HG02870 (cell line): Measurements from ENCODE around the gene SEPTIN6.

Experiments
- ATAC-seq: cut with Tn5 transposase; IDR thresholded peaks from one replicate; pipeline ENCODE4 v1.9.1; 2021; ENCODE audit warnings: mild to moderate bottlenecking, moderate library complexity; ENCODE audit not compliant: unreplicated experiment

Gene SEPTIN6

GRCh38 chrX:119693040-119693995 is at the start of gene SEPTIN6:
Gene SEPTIN6 (minus strand): TSS chrX:119693168. CDS start chrX:119693105, 63 bp downstream.
- ATAC-seq: peak; percentile 63

DNA sequence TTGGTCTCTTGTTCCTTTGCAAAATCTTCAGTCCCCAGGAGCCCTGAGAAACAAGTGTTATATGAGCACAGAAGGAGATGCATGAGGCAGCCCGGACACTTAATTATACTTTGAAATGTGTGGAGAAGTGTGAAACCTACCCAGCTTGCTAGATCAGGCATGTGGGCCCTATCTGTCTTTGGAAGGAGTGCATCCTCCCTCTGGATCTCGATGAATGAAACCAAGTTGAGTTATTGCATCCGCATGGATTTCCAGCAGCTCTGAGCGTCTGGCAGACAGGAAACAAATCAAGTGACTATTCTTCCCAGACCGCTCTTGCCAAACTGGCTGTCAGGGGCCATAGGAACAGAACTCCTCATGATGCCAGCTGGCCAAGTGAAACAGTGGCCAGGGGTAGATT is 45.8 kb upstream of the SEPTIN6 start:
- ATAC-seq: no peak

DNA sequence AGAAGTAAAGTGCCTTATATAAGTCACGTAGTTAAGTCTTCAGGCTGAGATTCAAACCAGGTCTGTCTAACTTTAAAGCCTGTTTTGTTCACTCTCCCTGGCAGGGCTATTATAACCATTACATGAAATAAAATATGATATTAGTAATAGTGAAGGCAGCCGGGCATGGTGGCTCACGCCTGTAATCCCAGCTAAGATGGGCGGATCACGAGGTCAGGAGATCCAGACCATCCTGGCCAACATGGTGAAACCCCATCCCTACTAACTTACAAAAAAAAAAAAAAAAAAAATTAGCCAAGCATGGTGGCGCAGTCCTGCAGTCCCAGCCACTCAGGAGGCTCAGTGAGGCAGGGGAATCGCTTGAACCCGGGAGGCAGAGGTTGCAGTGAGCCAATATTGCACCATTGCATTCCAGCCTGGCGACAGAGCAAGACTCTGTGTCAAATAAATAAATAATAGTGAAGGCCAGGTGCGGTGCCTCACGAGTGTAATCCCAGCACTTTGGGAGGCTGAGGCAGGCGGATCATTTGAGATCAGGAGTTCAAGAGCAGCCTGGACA is 43.3 kb upstream of the SEPTIN6 start:
- no peak for ATAC-seq

DNA sequence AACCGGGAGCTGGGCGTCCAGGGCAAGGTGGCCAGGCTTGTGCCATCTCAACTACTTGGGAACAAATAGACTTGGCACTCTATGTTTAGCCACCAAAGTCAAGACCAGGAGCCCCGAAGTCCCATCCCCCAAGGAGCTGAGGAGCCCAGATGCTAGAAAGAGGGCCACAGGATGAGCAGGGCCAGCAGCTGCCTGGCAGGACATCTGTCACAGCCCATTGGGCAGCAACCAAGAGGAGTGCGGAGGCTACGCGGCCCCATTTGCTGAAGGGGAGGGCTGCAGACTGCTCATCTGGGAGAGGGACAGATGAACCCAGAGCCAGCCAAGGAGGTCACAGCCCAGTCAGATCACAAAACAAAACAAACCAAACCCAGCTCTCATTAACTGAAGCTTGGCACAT is 42.5 kb upstream of the SEPTIN6 start:
- no peak for ATAC-seq

- no peak for ATAC-seq
Measured at GRCh38 chrX:119734897-119735339, 42.0 kb upstream of the SEPTIN6 start.

- no peak for ATAC-seq
Measured at GRCh38 chrX:119729408-119730201, 36.6 kb upstream of the SEPTIN6 start.

GRCh38 chrX:119728487-119728886 is 35.5 kb upstream of the SEPTIN6 start:
- no peak for ATAC-seq

DNA sequence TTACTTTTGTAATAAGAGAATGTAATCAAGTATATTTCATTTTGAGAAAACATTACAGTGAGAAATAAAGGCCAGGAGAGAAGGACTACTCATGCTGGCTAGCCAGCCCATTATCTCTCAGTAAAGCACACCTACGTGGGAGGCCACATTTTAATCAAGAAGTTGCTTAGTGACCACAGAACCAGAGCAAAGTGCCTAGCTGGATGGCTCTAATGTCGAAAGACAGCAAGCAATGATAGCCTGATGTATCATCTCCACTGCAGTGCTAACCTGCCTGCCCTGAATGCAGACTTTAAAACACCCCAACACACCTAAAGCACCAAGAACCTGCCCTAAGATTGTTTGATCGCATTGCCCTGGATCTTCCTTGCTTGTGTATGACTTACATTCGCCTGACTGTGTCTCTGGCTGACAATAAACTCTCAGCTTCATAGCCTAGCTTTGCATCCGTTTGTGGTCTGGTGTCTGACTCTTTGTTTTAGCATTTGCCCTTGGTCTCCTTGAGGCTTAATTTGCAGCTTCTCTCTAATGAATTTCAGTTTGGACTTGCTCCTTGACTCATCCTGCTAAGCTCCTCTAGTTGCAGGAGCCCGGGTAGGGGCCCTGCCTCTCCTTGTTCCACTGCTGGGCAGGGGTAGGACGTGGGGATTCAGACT is 34.1 kb upstream of the SEPTIN6 start:
- ATAC-seq: no peak

GRCh38 chrX:119721926-119722325 is 29.0 kb upstream of the SEPTIN6 start:
- no peak for ATAC-seq

DNA sequence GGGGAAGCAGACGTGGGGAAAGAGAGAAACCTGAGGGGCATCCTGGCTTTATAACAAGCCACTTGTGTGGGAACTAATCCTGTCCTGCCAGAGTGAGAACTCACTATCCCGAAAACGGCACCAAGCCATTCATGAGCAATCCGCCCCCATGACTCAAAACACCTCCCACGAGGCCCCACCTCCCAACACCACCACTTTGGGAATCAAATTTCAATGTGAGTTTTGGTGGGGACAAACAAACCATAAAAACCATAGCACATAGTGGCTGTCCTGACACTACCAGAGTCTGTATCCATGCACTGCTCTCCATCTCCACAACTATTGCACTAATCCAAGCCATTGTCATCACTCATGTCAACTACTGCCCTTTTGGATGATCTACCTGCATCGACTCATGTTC is 28.5 kb upstream of the SEPTIN6 start:
- ATAC-seq: no peak

DNA sequence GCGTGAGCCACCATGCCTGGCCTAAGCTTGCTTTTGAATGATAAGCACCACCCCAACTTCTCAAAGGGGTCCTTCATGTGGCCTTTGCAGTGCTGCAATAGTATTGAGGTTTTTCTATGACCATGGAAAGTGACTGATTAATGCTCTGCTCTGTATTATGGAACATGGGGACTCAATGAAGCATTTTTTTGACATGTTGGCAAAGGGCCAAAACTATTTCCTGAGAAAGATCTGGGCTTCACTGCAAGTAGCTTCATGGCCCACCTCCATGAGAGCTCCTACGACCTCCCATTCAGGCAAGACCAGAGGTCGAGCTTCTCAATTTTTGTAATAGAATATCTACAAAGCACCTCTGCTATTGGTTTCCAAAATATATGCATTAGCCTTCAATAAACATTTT is 16.7 kb upstream of the SEPTIN6 start:
- no peak for ATAC-seq

GRCh38 chrX:119708936-119709335 is 16.0 kb upstream of the SEPTIN6 start:
- no peak for ATAC-seq

DNA sequence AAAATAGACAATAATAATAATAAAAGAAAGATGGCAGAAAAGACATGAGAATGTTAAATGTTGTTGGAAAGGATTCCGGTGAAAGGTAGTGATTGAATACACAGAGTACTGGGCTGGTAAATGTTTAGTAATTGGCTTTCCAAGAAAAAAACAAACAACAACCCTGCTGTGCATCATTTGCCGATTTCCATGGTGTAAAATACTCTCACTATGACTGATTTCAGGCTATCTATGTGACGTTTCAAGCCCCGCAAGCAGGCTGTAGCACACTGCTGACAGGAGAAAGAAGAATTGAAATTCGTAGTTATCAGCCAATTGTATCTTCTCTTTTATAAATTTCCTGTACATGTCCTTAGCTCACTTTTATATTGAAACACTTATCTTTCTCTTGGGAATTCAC is 13.6 kb upstream of the SEPTIN6 start:
- peak; percentile 85 for ATAC-seq

DNA sequence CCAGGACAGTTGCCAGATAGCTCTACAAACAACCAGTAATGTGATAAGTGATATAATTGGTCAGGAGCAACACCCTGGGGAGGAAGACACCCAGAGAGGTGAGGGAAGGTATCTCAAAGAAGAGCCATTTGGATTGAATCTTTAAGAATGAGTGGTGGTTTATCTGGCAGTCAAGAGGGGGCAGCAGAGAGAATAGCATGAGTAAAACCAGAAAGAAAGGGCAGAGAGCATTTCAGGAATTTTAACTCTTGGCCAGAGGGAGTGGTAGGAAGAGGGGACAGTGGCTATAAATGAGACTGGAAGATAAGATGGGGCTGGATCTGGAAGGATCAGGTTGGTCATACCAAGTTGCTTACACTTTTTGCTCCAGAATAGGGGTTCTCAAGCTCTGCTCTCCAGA is 5.9 kb upstream of the SEPTIN6 start:
- ATAC-seq: no peak

- no peak for ATAC-seq
Measured at GRCh38 chrX:119696251-119696890, 3.4 kb upstream of the SEPTIN6 start.

DNA sequence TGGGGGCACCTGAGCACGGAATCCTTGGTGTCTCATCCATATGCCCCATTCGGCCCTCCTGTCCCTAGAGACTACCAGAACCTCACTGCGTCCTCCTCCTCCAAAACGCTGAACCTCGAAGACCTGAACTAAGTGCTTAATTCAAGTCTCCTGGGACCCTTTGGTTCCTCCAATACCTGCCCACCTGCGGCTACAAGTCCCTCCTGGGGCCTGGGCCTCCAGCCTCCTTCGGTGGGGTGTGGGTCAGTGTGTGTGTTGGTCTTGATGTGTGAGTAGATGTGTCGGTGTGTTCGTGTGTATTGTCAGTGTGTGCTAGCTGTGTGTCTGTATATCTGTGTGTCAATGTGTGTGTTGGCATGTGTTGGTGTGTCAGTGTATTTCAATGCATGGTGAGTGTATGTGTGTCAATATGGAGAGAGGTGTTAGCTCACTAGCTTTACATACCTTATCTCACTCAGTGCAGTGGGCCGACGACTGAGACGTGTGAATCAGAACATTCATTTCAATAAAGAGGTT is 2.6 kb upstream of the SEPTIN6 start:
- no peak for ATAC-seq

- no peak for ATAC-seq
Measured at GRCh38 chrX:119694601-119695534, 1.9 kb upstream of the SEPTIN6 start.

DNA sequence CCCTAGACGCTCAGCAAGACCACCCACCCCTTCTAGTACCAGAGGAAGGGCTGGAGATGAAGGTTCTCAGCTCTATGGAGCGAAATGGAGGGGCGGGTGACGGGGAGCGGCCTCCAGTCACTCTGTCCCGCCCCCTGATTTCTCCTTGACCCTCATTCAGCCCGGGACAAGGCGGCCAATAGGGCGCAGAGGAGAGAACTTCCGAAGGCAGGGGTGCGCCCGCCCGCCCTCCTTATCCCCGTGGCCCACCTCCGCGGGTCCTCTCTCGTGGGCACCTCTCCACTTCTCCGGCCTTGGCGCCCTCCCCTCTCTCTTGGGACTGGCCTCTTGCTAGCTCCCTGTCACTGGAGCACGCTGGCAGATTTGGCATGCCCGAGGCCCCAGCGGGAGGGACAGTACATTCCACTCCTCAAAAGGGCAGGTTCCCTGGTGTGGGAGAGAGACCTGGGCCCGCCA is 1.1 kb upstream of the SEPTIN6 start:
- ATAC-seq: no peak
